Mononuclear cell (primary cell): ENCODE data around the gene PCBD2. TPM values are rescaled to one million over a fixed set of nuclear protein-coding genes. Genes with fewer than 3 reads are reported as not detected.
"Not testable (repeated sequence)": the region's sequence is repeated elsewhere in the genome, so short reads cannot be mapped to it uniquely, and the experiment has no call there.

Source experiments
- H3K27me3 ChIP-seq: 2 replicates; pipeline ENCODE4 v1.6.0; 2011; ENCODE audit warnings: low read length, control low read depth; ENCODE audit not compliant: insufficient read depth
- H3K4me1 ChIP-seq: 2 replicates; pipeline ENCODE4 v1.5.1; 2011; ENCODE audit warnings: mild to moderate bottlenecking, low read length, control low read depth; ENCODE audit not compliant: insufficient read depth
- H3K4me3 ChIP-seq: 2 replicates; pipeline ENCODE4 v1.5.1; 2011; ENCODE audit warnings: mild to moderate bottlenecking, low read length, moderate library complexity
- H3K9me3 ChIP-seq: 2 replicates; pipeline ENCODE4 v1.5.1; 2011; ENCODE audit warnings: low read depth, mild to moderate bottlenecking, control low read depth, low read length
- total RNA-seq: library from RNA; depleted of rRNA; stranded (reverse); fragments of >200 nt; gene quantifications from one replicate; pipeline ENCODE4 v1.2.3, GENCODE V29; 2012

The PCBD2 gene
- total RNA-seq, 1 donor = 5.0 TPM

DNA sequence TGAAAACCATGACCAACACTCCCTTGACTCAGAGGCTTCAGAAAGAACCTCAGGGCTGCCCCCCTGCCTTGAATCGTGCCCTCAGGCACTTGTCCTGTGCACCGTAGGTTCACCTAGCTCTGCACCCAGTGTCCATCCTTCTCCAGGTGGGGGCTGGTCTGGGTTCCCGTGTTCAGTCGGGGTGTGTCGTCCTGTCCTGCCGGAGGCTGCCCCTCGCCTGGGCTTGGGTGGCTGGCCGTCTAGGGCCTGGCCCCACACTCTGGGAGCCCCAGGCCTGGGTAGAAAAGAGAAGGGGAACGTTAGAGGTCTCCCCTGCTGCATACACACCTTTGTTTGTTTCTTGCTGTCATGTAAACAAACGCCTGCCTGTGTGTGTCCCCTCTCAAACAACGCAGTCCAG lies 92.1 kb downstream of the PCBD2 start:
- Histone ChIP-seq H3K4me1 (no peaks in the 10 kb centered on the region), H3K9me3 (no peaks in the 10 kb centered on the region), H3K4me3 (no peak overlapping the region), H3K27me3 (no peaks in the 10 kb centered on the region)

DNA sequence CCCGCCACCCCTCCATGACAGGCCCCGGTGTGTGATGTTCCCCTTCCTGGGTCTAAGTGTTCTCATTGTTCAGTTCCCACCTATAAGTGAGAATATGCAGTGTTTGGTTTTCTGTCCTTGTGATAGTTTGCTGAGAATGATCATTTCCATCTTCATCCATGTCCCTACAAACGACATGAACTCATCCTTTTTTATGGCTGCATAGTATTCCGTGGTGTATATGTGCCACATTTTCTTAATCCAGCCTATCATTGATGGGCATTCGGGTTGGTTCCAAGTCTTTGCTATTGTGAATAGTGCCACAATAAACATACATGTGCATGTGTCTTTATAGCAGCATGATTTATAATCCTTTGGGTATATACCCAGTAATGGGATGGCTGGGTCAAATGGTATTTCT lies 93.1 kb downstream of the PCBD2 start:
- H3K27me3 ChIP-seq, H3K4me3 ChIP-seq, H3K4me1 ChIP-seq, H3K9me3 ChIP-seq: not testable (repeated sequence)

DNA sequence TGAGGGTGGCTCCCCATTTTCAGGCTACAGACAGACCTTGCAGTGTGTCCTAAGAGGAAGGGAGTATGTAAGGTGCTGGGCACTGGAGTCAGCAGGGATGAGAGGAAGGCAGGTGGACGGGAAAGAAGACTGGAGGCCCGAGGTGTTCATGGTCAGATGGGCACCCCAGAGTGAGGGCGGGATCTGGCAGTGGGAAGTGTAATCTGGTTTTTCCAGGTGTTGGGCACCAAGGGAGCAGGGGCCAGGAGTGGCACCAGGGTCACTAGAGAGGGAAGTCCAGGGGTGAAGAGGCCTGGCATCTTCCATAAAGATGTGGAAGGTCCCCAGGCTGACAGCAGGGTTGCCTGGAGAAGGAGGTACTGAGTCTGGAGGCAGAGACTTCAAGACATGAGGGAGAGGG lies 99.4 kb downstream of the PCBD2 start:
- no peak overlapping the region for H3K4me3 ChIP-seq
- no peaks in the 10 kb centered on the region for H3K4me1 ChIP-seq
- no peaks in the 10 kb centered on the region for H3K27me3 ChIP-seq
- no peaks in the 10 kb centered on the region for H3K9me3 ChIP-seq

DNA sequence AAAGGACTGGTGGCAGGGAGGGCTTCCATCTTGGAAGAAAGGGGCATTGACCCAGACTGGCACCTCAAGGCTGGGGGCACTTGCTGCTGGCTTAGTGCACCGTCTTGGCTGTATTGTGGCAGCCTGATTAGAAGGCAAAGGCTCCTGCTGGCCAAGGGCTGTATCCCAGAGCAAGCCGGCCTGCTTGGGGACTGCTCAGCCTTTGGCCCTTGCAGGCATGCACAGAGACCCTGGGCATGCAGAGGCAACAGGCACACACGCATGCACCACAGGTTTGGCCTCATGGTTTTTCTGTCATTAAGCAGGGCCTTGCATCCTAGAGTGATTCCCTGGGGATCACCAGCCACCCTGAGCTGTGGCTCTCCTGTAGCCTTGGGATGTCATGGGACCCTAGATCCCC lies 100.1 kb downstream of the PCBD2 start:
- H3K4me1 ChIP-seq = no peaks in the 10 kb centered on the region
- no peaks in the 10 kb centered on the region for H3K27me3 ChIP-seq
- H3K9me3 ChIP-seq = no peaks in the 10 kb centered on the region
- no peak overlapping the region for H3K4me3 ChIP-seq

DNA sequence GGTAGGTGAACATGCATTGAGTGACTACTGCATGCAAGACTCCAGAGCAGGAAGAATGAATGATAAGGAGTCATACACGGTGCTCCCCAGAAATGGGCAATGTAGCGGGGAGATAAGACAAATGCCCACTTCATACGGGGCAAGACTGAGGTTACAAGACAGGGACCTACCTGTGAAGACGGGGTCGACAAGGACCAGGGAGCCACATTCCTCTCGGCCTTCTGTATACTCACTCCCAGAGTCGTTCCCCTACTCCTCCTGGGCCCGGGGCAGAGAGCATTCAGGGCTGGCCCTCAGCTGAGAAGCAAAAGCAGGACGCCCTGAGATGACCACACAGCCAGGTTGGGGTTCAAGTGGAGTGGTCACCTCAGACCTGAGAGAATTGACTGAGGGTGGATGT lies 102.4 kb downstream of the PCBD2 start:
- Histone ChIP-seq H3K4me1 (no peaks in the 10 kb centered on the region), H3K9me3 (no peaks in the 10 kb centered on the region), H3K27me3 (no peaks in the 10 kb centered on the region), H3K4me3 (no peak overlapping the region)

DNA sequence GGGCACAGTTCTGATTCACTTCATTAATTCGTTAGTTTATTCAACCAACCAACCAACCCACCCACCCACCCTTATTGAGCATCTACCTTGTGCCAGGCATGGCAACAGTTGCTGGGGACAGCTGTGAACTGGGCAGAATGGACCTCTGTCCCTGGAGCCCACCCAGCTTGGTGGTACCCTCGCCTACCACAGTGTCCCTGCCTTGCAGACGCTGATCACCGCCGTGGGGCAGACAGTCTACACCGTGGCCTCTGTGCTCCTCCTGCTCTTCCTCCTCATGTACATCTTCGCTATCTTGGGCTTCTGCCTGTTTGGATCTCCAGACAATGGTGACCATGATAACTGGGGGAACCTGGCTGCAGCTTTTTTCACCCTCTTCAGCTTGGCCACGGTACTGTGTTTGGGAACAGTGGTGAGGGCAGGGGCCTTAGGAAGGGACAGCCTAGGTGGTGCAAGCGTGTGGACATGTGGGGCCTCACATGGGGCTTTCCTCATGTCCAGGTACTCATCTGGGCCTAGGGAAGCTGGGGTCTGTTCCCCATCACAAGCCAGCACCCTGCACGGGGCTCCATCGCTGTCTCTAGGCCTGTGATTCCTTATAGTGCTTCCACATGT lies 102.9 kb downstream of the PCBD2 start:
- Histone ChIP-seq H3K4me1 (no peaks in the 10 kb centered on the region), H3K4me3 (no peak overlapping the region), H3K9me3 (no peaks in the 10 kb centered on the region), H3K27me3 (no peaks in the 10 kb centered on the region)

DNA sequence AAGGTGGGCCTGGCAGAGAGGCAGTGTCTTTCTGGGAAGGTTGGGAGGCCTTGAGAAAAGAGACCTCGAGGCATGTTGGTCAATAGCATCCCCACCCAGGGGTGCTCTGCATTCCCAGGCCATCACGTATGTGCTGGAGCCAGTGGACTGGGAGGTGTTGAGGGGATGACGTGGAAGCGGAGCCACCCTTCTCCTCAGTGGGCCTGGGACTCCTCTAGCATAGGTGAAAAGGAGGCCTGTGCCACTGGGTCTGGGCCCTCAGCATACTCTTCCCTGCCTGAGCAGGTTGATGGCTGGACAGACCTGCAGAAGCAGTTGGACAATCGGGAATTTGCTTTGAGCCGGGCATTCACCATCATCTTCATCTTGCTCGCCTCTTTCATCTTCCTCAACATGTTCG lies 103.6 kb downstream of the PCBD2 start:
- Histone ChIP-seq H3K4me1 (no peaks in the 10 kb centered on the region), H3K4me3 (no peak overlapping the region), H3K27me3 (no peaks in the 10 kb centered on the region), H3K9me3 (no peaks in the 10 kb centered on the region)

DNA sequence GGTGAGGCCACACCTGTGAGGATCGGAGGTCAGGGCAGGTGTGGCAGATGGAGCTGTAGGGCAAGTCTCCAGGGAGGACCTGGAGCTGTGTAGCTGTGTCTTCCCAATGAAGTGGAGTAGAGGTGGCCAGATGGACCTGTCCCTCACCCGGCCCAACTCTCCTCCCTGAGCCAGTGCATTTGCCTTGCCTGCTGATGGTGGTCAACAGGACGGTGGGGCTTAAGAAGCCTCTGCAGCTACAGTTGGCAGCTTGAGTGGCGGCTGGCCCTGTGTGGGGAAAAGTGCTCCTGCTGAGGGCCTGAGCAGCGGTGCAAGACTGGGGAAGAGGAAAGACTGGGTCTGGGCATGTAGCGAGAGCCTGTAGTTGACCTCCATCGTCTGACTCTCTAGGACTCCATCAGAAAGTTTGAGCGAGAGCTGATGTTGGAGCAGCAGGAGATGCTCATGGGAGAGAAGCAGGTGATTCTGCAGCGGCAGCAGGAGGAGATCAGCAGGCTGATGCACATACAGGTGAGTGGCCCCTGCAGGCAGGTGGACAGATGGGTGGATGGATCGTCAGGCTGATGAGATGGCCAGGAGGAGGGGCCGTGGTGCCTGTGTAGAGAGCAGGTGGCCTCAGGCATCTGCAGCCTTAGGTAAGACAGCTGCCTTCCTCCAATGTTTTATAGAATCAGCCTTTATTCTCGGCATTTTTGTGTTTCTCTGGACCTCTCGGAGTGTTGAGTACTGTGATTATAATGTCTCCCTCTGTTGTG lies 104.2 kb downstream of the PCBD2 start:
- no peaks in the 10 kb centered on the region for H3K27me3 ChIP-seq
- H3K4me1 ChIP-seq = no peaks in the 10 kb centered on the region
- no peak overlapping the region for H3K4me3 ChIP-seq
- H3K9me3 ChIP-seq = no peaks in the 10 kb centered on the region

DNA sequence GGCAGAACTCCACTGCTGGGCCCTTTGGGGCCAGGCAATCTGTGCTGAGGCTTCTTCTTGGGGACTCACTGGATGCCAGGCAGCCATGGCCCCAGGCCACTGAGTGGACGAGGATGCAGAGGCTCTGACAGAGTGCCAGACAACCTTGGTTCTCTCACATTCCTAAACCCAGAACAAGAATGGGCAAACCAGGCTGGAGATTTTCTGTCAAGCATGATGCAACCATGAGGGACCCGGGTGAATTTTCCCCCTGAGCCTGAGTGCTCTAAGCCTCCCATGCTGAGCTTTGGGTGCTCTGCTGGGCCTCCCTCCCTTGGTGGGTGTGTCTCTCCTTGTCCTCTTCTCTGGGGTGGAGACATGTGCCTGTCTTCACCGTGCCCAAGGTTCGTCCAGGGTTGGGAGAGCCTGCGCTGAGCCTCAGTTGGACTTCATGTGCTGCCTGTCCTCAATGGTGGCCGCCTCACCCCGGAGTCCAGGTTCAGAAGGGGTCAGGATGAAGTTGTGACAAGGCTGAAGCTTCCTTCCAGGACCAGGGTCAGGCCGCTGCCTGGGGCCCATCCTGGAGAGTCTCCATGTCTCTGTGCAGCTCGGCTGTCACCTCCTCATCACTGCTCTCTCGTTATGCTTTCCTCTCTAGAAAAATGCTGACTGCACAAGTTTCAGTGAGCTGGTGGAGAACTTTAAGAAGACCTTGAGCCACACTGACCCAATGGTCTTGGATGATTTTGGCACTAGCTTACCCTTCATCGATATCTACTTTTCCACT lies 105.0 kb downstream of the PCBD2 start:
- H3K27me3 ChIP-seq = no peaks in the 10 kb centered on the region
- no peaks in the 10 kb centered on the region for H3K4me1 ChIP-seq
- H3K4me3 ChIP-seq = no peak overlapping the region
- H3K9me3 ChIP-seq = no peaks in the 10 kb centered on the region

DNA sequence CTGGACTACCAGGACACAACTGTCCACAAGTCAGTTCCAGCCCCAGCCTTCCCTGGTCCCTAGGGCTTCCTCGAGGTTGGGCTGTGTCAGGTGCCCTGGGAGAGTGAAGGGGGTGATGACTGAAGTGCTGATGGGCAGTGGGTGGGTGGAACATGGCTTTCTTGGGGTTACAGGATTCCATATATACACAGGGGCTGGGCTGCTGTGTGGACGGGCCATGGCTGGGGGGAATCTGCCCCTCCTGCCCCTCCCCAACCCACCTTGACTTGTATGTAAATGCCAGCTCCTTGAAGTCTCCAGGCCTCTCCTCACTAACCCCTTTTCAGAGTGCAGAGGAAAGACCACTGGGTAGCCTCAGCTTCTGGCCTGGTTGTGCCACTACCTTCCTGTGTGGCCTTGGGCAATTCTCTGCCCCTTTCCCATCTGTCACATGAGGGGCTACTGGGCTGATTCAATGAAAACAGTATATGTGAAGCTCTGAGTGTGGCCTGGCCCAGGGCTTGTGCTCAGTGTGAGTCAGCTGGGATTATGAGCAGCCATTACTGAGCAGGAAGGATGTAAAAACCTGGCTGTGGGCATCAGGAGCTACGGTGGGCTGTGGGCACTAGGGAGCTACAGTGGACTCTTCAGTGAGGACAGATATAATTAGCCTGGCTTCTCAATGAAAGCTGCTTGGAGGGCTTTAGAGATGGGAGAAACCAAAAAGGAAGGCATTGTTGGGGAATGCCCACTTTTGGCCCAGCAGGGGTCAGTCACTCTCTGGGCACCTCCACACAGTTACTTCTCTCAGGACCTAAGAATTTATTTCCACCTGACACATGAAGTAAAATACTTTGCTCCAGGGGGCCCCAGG lies 105.8 kb downstream of the PCBD2 start:
- Histone ChIP-seq H3K4me1 (no peaks in the 10 kb centered on the region), H3K27me3 (no peaks in the 10 kb centered on the region), H3K4me3 (no peak overlapping the region), H3K9me3 (no peaks in the 10 kb centered on the region)

DNA sequence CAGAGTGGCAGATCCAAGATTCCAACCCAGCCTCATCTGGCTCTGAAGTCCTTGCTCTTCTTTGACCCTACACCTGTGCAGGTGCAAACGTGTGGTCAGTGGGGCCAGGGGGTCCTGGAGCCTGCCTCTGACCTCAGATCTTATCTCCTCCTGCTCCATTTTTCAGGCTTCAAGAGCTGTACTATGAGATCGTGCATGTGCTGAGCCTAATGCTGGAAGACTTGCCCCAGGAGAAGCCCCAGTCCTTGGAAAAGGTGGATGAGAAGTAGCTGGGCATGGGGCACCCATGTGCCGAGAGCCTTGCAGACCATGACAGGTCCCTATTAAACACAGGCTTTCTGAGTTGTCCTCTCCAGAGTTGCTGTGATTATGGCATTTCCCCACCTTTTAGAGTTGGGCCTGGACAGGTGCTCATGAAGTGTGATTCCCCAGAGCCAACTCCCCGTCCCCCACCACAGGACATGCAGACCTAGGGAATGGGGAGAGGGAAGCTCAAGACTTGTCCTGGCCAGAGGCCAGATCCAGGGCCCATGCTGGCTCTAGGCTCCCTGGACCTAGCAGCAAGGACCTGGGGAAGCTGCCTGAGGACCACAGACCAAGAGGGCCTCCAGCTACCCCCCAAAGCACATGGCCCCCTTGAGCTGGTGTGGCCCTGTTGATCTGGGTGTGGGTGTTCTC lies 106.6 kb downstream of the PCBD2 start:
- no peak overlapping the region for H3K4me3 ChIP-seq
- no peaks in the 10 kb centered on the region for H3K27me3 ChIP-seq
- no peaks in the 10 kb centered on the region for H3K9me3 ChIP-seq
- no peaks in the 10 kb centered on the region for H3K4me1 ChIP-seq

DNA sequence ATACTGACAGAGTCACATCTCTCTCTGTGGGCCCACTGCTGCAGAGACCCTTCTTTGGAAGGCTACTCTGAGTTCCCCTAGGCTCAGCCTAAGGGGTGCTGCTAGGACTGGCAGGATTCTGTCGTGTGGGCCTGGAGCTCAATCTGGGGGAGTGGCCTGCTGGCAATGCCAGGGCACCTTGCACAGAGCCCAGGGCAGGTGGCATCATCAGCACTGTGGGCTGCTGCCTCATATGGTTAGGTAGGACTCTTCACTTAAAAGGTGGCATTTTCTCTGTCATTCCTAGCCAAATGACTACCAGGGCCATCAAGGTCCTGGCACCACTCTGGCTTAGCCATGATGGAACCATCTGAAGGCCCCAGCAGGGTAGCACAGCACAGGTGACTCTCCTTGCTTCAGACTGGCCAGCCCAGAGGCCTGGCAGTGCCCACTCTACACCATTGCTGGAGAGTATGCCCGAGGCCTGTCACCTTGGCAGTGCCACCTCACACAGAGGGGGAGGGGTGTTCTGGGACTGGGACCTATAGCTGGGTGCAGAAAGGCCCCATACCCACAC lies 107.2 kb downstream of the PCBD2 start:
- Histone ChIP-seq H3K27me3 (no peaks in the 10 kb centered on the region), H3K4me3 (no peak overlapping the region), H3K9me3 (no peaks in the 10 kb centered on the region), H3K4me1 (no peaks in the 10 kb centered on the region)
